ENCODE measurements around the gene HLF.

HLF gene

DNA sequence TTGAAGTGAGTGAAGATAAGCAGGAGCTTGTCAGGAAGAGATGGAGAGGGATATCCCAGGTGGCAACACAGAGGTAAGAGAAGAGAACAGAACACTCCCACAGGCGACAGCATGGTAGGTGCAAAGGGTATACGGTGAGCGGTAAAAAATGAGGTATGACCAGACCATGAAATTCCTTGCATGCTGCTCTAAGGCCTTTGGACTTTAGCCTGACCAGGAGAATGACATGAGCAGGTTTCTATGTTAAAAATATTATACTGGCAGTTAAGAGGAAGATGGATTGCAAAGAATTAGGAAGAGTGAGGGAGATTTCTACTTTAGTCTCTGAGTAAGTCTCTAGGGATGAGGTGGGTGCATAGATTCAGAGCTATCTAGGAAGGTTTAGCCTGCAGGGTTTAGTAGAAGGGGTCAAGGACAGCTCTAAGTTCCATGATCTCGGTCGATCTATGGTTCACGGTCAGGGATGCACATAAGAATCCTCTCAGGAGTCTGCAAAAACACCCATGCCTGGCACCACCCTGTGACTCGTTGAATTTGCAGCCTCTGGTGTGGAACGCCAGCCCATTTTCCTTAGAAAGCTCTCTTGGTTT lies 65.7 kb downstream of the HLF start:
- H3K4me3 ChIP-seq (ENCODE audit: low read depth, low read length): no peak overlapping the region
- DNase-seq (ENCODE audit: low read depth): no peak
- TF ChIP-seq CTCF (IDR thresholded peaks at IDR 0.05; ENCODE audit: control insufficient read depth, extremely low read depth, insufficient read depth): no peak

GRCh38 chr17:55332296-55333041 lies 67.7 kb downstream of the HLF start:
- H3K4me3 ChIP-seq (ENCODE audit: low read depth, low read length): no peak overlapping the region
- no peak for DNase-seq (ENCODE audit: low read depth)
- TF ChIP-seq CTCF (IDR thresholded peaks at IDR 0.05; ENCODE audit: control insufficient read depth, extremely low read depth, insufficient read depth): no peak

DNA sequence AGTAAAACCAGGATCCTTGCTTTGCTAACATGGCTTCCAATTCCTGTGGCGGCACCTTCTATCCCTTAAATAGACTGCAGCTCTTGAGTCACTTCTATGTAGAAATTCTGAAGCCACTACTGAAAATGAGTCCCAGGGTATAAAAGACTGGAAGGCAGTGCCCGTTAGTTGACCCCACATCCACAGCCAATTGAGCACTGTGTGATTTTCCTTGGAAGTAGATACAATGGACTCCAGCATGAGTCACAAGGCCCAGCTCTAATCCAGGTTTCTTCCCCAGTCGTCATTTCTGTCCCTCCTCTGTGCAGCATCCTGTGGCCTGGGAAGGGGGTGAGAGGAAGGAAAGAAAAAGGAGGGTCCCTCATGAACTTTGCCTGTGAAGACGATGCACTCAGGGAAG lies 69.5 kb downstream of the HLF start:
- DNase-seq (ENCODE audit: low read depth): no peak
- no peak for TF ChIP-seq CTCF (IDR thresholded peaks at IDR 0.05; ENCODE audit: control insufficient read depth, extremely low read depth, insufficient read depth)
- H3K4me3 ChIP-seq (ENCODE audit: low read depth, low read length): no peak overlapping the region

DNA sequence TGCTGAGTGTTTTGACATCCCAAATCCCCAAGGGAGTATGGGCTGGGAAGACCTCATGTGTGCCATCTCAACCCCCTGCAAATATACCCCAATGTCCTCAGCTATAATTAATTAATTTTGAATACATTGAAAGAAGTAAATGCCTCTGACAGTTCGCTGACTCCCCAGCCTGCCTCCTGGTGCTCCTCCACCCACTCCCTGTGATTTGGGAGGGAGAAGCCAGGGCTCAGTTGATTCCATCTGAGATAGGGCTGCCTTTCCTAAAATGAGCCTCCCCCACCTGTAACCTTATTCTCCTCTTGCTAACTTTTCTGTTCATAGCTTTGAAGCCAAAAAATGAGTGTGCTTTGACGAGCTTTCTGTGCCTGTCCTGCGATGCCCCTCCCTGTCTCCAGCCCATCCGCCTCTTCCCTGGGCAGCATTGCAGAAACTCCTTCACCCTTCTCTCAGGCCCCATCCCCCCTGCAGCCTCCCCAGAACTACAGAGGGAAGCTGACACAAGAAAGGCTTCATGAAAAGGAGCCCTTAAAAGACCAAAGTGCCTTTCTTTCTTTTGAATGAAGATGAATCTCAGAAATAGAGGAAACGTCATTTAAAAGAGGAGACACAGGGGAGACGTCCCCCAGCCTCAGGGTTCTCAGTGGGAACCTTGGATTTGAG lies 70.3 kb downstream of the HLF start:
- no peak for DNase-seq (ENCODE audit: low read depth)
- no peak for TF ChIP-seq CTCF (IDR thresholded peaks at IDR 0.05; ENCODE audit: control insufficient read depth, extremely low read depth, insufficient read depth)
- H3K4me3 ChIP-seq (ENCODE audit: low read depth, low read length): no peak overlapping the region

DNA sequence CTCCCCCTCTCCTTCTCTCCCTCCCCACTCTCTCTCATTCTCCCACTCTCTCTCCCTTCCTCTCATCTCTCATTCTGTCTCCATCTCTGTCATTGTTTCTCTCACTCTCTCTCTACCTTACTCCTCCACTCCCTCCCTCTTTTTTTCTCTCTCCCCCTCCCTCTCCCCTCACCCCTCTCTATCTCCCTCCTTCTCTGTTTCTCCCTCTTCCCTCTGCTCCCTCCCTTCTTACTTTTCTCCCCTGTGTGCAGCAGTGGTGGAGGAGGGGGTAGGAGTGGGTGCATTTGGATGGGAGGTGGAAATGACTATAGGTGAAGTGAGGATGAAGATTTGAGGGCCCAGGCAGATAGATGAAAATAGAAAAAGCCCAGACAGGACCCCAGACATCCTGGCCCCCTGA lies 70.9 kb downstream of the HLF start:
- H3K4me3 ChIP-seq (ENCODE audit: low read depth, low read length): no peak overlapping the region
- TF ChIP-seq CTCF (IDR thresholded peaks at IDR 0.05; ENCODE audit: control insufficient read depth, extremely low read depth, insufficient read depth): no peak
- no peak for DNase-seq (ENCODE audit: low read depth)

GRCh38 chr17:55336426-55336825 lies 71.7 kb downstream of the HLF start:
- DNase-seq (ENCODE audit: low read depth): no peak
- TF ChIP-seq CTCF (IDR thresholded peaks at IDR 0.05; ENCODE audit: control insufficient read depth, extremely low read depth, insufficient read depth): no peak

More at GRCh38 chr17:55336426-55336825, 71.7 kb downstream of the HLF start:
- no peak overlapping the region for H3K4me3 ChIP-seq (ENCODE audit: low read depth, low read length)
